ENCODE data around the gene BSPRY.

DNA sequence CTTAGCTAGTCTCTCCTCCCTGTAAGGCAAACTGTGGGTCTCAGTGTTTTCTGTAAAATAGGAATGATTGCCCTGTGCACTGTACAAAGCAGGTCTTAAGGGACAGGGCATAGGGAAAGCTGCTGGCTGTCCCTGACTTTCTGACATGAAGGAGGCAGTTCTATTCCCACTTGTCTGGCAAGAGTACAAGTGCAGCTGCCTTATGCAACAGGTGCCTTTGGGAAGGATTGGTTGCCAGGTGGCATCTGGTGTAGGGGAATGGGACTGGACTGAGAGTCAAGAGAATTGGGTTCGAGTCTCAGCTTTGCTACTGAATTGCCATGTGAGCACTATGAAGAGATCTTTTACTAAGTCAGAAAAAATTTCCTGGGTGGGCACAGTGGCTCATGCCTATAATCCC, 10.0 kb downstream of the BSPRY start:
- TF ChIP-seq, protein P1, sequence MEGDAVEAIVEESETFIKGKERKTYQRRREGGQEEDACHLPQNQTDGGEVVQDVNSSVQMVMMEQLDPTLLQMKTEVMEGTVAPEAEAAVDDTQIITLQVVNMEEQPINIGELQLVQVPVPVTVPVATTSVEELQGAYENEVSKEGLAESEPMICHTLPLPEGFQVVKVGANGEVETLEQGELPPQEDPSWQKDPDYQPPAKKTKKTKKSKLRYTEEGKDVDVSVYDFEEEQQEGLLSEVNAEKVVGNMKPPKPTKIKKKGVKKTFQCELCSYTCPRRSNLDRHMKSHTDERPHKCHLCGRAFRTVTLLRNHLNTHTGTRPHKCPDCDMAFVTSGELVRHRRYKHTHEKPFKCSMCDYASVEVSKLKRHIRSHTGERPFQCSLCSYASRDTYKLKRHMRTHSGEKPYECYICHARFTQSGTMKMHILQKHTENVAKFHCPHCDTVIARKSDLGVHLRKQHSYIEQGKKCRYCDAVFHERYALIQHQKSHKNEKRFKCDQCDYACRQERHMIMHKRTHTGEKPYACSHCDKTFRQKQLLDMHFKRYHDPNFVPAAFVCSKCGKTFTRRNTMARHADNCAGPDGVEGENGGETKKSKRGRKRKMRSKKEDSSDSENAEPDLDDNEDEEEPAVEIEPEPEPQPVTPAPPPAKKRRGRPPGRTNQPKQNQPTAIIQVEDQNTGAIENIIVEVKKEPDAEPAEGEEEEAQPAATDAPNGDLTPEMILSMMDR (conservative IDR thresholded peaks at IDR 0.05; ENCODE audit: low read depth, low read length), result no peak
- no peak for TF ChIP-seq EZH2 (IDR thresholded peaks at IDR 0.05; ENCODE audit: low read length, unreplicated experiment)
